Measurements from ENCODE around the gene MEST.
"Not testable (repeated sequence)": the region's sequence is repeated elsewhere in the genome, so short reads cannot be mapped to it uniquely, and the experiment has no call there.

The MEST gene

DNA sequence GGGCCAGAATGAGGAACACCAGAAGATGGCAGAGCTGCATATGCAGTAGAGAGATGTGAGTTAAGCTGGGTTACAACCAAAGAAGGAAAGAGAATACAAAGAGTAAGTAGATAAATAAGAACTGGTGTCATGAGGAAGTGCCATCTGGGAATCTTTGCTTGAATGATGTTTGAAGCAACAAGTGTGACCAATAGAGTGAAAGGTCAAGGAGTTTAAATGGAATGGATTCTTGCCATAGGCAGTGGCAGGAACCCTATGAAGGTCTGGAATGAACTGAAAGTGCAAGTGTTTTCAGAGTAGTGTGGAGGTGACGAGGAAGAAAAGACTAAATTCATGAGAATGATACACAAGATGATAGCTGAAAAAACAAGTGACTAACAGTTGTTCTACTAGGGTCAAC lies 21.6 kb downstream of the MEST start:
- H3K27me3 ChIP-seq (ENCODE audit: insufficient read depth, low read length) = no peaks in the 10 kb centered on the region
- H3K4me3 ChIP-seq (ENCODE audit: low read length) = no peak overlapping the region
- no peaks in the 10 kb centered on the region for H3K9me3 ChIP-seq (ENCODE audit: low read length)
- no peak overlapping the region for H2AFZ ChIP-seq (ENCODE audit: low read depth, low read length)
- H3K36me3 ChIP-seq (ENCODE audit: insufficient read depth, low read length) = peaks cover 55% of the 10 kb centered on the region
- H3K4me1 ChIP-seq (ENCODE audit: insufficient read depth, low read length) = no peaks in the 10 kb centered on the region

DNA sequence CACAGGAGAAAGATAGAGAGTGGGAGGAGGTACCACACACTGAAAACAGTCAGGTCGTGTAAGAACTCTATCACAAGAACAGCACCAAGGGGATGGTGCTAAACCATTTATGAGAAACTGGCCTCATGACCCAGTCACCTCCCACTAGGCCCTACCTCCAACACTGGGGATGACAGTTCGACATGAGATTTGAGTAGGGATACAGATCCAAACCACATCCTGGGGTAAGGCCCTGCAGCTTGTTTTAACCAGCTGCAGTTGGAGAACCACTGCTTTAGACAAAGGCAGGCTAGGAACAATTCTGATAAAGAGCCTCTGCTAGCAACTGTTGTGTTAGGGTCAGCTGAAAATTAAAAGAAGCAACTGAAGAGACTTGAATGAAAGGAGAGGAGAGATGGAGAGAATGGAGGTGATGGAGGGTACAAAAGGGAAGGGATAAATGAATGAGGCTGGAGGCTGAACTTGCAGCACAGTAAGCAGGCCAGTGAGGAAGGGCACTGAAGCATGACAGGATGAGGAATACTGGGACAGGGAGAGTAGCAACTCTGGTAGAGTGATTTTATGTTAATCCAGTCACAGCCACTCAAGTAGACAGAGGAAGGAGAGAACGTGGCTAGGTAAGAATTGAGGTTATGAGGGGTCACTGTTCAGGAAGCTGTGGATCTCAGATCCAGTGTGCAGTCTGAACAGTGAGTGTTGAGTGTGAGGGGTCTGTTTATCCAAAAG lies 23.6 kb downstream of the MEST start:
- H2AFZ ChIP-seq (ENCODE audit: low read depth, low read length) = no peak overlapping the region
- no peaks in the 10 kb centered on the region for H3K27me3 ChIP-seq (ENCODE audit: insufficient read depth, low read length)
- H3K4me1 ChIP-seq (ENCODE audit: insufficient read depth, low read length) = no peaks in the 10 kb centered on the region
- H3K4me3 ChIP-seq (ENCODE audit: low read length) = no peak overlapping the region
- H3K36me3 ChIP-seq (ENCODE audit: insufficient read depth, low read length) = peaks cover 36% of the 10 kb centered on the region
- no peaks in the 10 kb centered on the region for H3K9me3 ChIP-seq (ENCODE audit: low read length)

DNA sequence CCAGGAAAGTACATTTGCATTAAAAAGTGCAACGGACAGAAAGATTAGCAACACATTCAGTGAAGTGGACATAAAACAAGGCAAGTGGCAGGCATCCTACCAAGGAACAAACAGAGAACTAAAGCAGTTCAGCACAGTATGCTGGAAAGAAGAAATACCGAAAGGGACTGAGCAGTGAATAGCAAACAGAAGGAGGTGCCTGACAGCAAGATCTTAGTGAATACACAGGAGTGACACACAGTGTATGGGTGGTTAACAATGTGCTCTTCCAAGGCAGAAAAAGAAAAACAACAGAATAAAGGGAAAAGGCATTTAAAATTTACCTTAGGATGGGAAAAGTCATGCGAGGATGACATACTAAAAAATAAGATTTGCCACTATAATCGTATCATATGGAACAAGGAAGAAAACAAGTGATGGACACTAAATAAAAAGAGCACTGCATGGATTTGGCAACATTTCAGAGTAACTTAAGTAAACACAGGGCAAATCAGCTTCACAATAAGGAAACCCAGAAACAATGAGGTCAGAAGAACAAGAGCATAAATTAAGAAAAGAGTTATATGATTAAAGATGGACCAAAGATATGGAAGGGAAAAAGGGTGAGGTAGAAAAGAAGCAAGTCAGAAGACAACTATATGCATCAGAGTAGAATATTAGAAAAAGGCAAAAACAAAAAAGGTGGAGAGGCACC lies 29.5 kb downstream of the MEST start:
- Histone ChIP-seq H3K36me3 (ENCODE audit: insufficient read depth, low read length) (peaks cover 26% of the 10 kb centered on the region), H3K4me3 (ENCODE audit: low read length) (no peak overlapping the region), H2AFZ (ENCODE audit: low read depth, low read length) (no peak overlapping the region), H3K9me3 (ENCODE audit: low read length) (peaks cover 3% of the 10 kb centered on the region), H3K4me1 (ENCODE audit: insufficient read depth, low read length) (peaks cover 6% of the 10 kb centered on the region), H3K27me3 (ENCODE audit: insufficient read depth, low read length) (no peaks in the 10 kb centered on the region)

DNA sequence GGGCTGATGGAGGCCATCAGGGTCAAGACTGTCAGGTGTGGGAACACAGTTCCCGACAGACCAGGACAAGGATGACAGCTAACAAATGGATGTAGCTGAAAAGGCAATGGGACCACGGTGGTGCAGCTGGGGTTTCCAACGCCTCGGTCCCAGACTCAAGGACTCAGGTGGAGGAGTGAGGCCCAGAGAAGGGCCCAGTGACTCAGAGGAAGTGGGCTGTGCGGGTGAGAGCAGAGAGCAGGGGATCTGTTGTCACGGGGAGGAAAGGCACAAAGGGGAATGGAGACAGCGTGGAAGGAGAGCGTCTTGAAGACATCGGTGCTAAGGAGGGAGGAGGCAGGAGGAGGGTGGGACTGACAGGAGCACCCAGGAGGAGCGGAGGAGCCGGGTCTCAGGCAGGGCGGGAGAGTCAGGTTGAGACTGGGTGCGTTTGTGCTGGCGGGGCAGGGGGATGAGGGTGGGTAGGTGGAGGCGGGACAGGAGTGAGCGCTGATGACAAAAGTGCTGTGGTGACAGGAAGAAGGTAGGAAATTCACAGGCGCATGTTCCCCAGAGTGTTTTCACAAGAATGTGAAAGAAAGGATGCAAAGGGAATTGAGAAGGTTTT lies 31.7 kb downstream of the MEST start:
- H3K9me3 ChIP-seq (ENCODE audit: low read length); H3K4me3 ChIP-seq (ENCODE audit: low read length); H3K27me3 ChIP-seq (ENCODE audit: insufficient read depth, low read length); H3K4me1 ChIP-seq (ENCODE audit: insufficient read depth, low read length); H2AFZ ChIP-seq (ENCODE audit: low read depth, low read length): not testable (repeated sequence)
- peaks cover 25% of the 10 kb centered on the region for H3K36me3 ChIP-seq (ENCODE audit: insufficient read depth, low read length)

DNA sequence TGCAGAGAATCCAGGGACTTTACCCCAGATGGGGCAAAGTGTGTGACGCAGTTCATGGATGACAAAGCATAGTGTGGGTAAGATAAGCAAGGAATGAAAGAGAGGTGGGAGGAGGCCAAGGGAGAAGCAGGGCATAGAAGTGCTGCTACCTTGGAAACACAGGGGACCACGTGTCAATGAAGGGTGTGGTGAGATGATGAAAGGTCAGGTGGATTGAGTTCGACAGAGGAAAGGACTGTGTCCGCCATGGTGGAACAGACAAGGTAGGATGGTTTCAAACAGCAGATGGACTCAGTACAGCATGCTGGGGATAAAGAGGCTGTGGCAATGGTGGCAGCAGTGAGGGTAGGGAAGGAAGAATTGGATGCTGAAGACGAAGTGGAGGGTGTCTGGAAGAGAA lies 32.7 kb downstream of the MEST start:
- Histone ChIP-seq H3K27me3 (ENCODE audit: insufficient read depth, low read length) (no peaks in the 10 kb centered on the region), H3K4me1 (ENCODE audit: insufficient read depth, low read length) (peaks cover 6% of the 10 kb centered on the region), H3K9me3 (ENCODE audit: low read length) (peaks cover 3% of the 10 kb centered on the region), H3K4me3 (ENCODE audit: low read length) (no peak overlapping the region), H2AFZ (ENCODE audit: low read depth, low read length) (no peak overlapping the region), H3K36me3 (ENCODE audit: insufficient read depth, low read length) (peaks cover 35% of the 10 kb centered on the region)

DNA sequence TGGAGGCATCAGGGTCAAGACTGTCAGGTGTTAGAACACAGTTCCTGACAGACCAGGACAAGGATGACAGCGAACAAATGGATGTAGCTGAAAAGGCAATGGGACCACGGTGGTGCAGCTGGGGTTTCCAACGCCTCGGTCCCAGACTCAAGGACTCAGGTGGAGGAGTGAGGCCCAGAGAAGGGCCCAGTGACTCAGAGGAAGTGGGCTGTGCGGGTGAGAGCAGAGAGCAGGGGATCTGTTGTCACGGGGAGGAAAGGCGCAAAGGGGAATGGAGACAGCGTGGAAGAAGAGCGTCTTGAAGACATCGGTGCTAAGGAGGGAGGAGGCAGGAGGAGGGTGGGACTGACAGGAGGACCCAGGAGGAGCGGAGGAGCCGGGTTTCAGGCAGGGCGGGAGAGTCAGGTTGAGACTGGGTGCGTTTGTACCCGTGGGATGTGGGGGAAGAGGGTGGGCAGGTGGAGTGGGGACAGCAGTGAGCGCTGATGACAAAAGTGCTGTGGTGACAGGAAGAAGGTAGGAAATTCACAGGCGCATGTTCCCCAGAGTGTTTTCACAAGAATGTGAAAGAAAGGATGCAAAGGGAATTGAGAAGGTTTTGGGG lies 36.0 kb downstream of the MEST start:
- H2AFZ ChIP-seq (ENCODE audit: low read depth, low read length); H3K9me3 ChIP-seq (ENCODE audit: low read length); H3K27me3 ChIP-seq (ENCODE audit: insufficient read depth, low read length); H3K4me1 ChIP-seq (ENCODE audit: insufficient read depth, low read length); H3K4me3 ChIP-seq (ENCODE audit: low read length): not testable (repeated sequence)
- peaks cover 36% of the 10 kb centered on the region for H3K36me3 ChIP-seq (ENCODE audit: insufficient read depth, low read length)

DNA sequence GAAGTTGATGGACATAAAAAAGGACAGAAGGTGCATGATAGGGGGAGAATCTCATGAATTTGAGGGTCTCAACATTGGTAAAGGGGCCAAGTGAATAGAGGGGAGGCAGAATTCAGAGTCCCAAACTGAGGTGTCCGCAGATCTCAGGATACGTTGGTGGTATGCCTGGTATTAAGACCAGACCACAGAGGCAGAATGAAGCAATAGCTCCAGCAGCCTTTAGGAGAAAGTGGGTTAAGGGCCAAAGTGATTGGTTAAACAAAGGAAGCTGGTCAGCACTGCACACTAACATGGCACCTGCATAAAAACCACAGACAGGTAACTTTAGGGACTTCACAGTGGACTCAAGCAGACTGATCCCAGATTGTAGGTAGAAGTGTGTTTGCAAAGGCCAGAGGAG lies 37.5 kb downstream of the MEST start:
- H3K4me1 ChIP-seq (ENCODE audit: insufficient read depth, low read length) = no peaks in the 10 kb centered on the region
- peaks cover 3% of the 10 kb centered on the region for H3K9me3 ChIP-seq (ENCODE audit: low read length)
- no peak overlapping the region for H3K4me3 ChIP-seq (ENCODE audit: low read length)
- peaks cover 45% of the 10 kb centered on the region for H3K36me3 ChIP-seq (ENCODE audit: insufficient read depth, low read length)
- H2AFZ ChIP-seq (ENCODE audit: low read depth, low read length) = no peak overlapping the region
- no peaks in the 10 kb centered on the region for H3K27me3 ChIP-seq (ENCODE audit: insufficient read depth, low read length)

DNA sequence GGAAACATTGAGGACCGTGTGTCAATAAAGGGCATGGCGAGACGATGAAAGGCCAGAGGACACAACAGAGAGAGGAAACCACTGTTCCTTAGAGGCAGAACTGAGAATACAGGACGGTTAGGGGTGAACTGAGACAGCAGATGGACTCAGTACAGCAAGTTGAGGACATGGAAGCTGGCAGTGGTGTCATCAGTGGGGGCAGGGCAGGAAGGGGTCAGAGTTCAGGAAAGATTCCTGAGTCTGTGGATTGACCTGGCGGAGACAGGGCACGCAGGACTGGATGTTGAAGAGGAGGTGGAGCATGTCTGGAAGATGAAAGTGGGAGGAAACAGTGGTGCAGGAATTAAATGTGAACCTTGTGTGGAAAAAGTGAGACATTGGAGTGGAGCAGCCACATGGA lies 46.0 kb downstream of the MEST start:
- not testable (repeated sequence) for H3K9me3 ChIP-seq (ENCODE audit: low read length); H3K4me3 ChIP-seq (ENCODE audit: low read length); H2AFZ ChIP-seq (ENCODE audit: low read depth, low read length); H3K27me3 ChIP-seq (ENCODE audit: insufficient read depth, low read length); H3K4me1 ChIP-seq (ENCODE audit: insufficient read depth, low read length)
- peaks cover 43% of the 10 kb centered on the region for H3K36me3 ChIP-seq (ENCODE audit: insufficient read depth, low read length)

DNA sequence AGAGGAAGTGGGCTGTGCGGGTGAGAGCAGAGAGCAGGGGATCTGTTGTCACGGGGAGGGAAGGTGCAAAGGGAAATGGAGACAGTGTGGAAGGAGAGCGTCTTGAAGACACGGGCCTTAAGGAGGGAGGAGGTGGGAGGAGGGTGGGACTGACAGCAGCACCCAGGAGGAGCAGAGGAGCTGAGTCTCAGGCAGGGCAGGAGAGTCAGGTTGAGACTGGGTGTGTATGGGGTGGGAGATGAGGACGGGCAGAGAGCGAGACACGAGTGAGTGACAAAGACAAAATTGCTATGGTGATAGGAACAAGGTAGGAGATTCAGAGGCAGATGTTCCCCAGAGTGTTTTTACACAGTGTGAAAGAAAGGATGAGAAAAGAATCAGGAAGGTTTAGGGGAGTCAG lies 49.4 kb downstream of the MEST start:
- peaks cover 54% of the 10 kb centered on the region for H3K36me3 ChIP-seq (ENCODE audit: insufficient read depth, low read length)
- not testable (repeated sequence) for H2AFZ ChIP-seq (ENCODE audit: low read depth, low read length); H3K27me3 ChIP-seq (ENCODE audit: insufficient read depth, low read length); H3K4me3 ChIP-seq (ENCODE audit: low read length); H3K4me1 ChIP-seq (ENCODE audit: insufficient read depth, low read length); H3K9me3 ChIP-seq (ENCODE audit: low read length)

DNA sequence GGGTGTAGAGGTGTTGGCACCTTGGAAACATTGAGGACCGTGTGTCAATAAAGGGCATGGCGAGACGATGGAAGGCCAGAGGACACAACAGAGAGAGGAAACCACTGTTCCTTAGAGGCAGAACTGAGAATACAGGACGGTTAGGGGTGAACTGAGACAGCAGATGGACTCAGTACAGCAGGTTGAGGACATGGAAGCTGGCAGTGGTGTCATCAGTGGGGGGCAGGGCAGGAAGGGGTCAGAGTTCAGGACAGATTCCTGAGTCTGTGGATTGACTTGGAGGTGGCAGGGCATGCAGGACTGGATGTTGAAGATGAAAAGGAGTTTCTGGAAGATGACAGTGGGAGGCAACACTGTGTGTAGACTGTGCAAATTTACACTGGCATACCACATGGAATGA lies 50.4 kb downstream of the MEST start:
- not testable (repeated sequence) for H2AFZ ChIP-seq (ENCODE audit: low read depth, low read length); H3K9me3 ChIP-seq (ENCODE audit: low read length); H3K4me1 ChIP-seq (ENCODE audit: insufficient read depth, low read length); H3K27me3 ChIP-seq (ENCODE audit: insufficient read depth, low read length); H3K4me3 ChIP-seq (ENCODE audit: low read length)
- H3K36me3 ChIP-seq (ENCODE audit: insufficient read depth, low read length) = peaks cover 62% of the 10 kb centered on the region

DNA sequence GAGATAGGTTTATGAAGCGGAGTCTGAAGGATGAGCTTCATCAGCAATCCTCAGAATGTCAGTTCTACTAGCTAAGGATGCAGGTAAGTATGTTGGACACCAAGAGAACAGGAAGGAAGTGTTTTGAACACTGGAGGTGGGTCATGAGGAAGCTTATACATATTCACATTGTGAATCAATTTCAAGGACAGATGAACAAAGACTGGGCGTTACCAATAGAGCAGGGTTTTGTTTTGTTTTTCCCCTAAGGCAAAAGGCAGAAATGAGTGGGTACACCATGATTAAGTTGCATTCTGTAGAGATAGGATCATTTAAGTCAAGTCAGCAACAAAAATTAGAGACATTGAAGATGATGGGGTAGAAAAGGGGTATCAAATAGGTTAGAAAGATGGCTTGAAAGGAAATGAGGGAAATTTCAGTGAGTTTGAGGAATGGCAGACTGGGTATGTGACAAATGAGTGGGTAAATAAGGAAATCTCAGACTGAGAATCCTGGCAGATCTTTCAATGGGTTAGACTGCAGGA lies 51.7 kb downstream of the MEST start:
- H2AFZ ChIP-seq (ENCODE audit: low read depth, low read length) = no peak overlapping the region
- no peaks in the 10 kb centered on the region for H3K9me3 ChIP-seq (ENCODE audit: low read length)
- H3K4me1 ChIP-seq (ENCODE audit: insufficient read depth, low read length) = no peaks in the 10 kb centered on the region
- H3K4me3 ChIP-seq (ENCODE audit: low read length) = no peak overlapping the region
- H3K36me3 ChIP-seq (ENCODE audit: insufficient read depth, low read length) = peaks cover 67% of the 10 kb centered on the region
- no peaks in the 10 kb centered on the region for H3K27me3 ChIP-seq (ENCODE audit: insufficient read depth, low read length)

DNA sequence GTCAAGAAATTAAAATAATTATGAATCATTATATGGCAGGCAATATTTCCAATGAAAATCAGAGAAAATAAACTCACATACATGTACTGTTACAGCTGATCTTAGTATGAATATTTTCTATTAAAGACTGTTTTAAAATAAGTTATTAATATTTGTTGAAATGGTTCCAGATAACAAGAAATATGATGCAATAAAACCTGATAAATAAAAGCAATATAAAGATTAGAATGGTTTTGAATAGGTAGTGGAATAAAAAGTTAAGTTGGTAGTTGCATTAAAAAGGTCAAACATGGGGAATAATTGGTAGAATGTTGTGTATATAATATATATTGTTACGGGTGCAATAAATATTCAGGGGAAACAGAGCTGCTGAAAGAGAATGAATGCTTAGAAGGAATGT lies 52.5 kb downstream of the MEST start:
- H2AFZ ChIP-seq (ENCODE audit: low read depth, low read length) = no peak overlapping the region
- no peaks in the 10 kb centered on the region for H3K27me3 ChIP-seq (ENCODE audit: insufficient read depth, low read length)
- no peaks in the 10 kb centered on the region for H3K9me3 ChIP-seq (ENCODE audit: low read length)
- H3K4me3 ChIP-seq (ENCODE audit: low read length) = no peak overlapping the region
- peaks cover 67% of the 10 kb centered on the region for H3K36me3 ChIP-seq (ENCODE audit: insufficient read depth, low read length)
- H3K4me1 ChIP-seq (ENCODE audit: insufficient read depth, low read length) = no peaks in the 10 kb centered on the region

DNA sequence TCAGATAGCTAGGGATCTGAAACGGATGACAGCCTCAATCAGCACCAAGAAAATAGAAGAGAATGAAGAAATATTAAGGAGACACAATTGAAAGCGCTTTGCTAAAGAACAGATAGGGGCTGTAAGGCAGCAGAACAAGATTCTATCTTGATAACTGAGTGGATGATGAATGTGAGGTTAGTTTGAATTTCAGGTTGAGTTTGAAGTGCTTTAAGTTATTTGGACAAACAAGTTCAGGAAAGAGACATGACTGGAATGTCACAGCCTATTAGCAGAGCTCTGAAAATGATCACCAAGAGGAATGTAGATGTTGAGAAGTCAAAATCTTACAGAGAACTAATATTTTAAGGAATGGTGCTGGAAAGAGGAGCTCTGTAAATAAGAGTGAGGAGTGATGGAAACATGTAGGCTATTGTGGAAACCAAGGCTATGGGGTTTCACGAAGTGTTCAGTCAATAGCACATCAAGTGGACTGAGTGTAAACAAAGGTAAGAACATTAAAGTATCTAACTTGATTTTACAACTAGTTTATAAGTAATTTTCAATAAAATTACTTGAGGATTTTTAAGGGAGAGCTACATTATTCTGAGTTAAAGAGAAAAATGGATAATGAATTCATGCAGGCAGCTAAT lies 61.6 kb downstream of the MEST start:
- Histone ChIP-seq H3K9me3 (ENCODE audit: low read length) (peaks cover 2% of the 10 kb centered on the region), H3K4me3 (ENCODE audit: low read length) (no peak overlapping the region), H3K36me3 (ENCODE audit: insufficient read depth, low read length) (peaks cover 44% of the 10 kb centered on the region), H2AFZ (ENCODE audit: low read depth, low read length) (no peak overlapping the region), H3K4me1 (ENCODE audit: insufficient read depth, low read length) (no peaks in the 10 kb centered on the region), H3K27me3 (ENCODE audit: insufficient read depth, low read length) (no peaks in the 10 kb centered on the region)

Measured in neuron (in vitro differentiated cells).